NCI-H748 treated with DMSO at 0.1 percent for 48 hours (cell line): Measurements from ENCODE around the gene CHD1L.
"Not testable (repeated sequence)": the region's sequence is repeated elsewhere in the genome, so short reads cannot be mapped to it uniquely, and the experiment has no call there.

Experiments used
- DNase-seq: peaks from one replicate; lab custom pipeline; 2025; lab: John Stamatoyannopoulos, UW

CHD1L gene

GRCh38 chr1:147267711-147268110, 25.2 kb downstream of the CHD1L start:
- DNase-seq = no peak

- DNase-seq = no peak
These were observed 28.2 kb downstream of the CHD1L start for GRCh38 chr1:147270721-147271120.

- DNase-seq = no peak
These were observed 29.6 kb downstream of the CHD1L start for GRCh38 chr1:147272042-147272441.

- DNase-seq = peak; percentile 65
These were observed 31.2 kb downstream of the CHD1L start for GRCh38 chr1:147273409-147274336.

- DNase-seq = no peak
These were observed 39.5 kb downstream of the CHD1L start for GRCh38 chr1:147281950-147282349.

- DNase-seq = no peak
These were observed 40.5 kb downstream of the CHD1L start for GRCh38 chr1:147283011-147283410.

GRCh38 chr1:147287133-147287865, 44.8 kb downstream of the CHD1L start:
- DNase-seq = no peak

GRCh38 chr1:147292012-147292411, 49.5 kb downstream of the CHD1L start:
- DNase-seq = no peak

GRCh38 chr1:147292631-147293251, 50.3 kb downstream of the CHD1L start:
- no peak for DNase-seq

- no peak for DNase-seq
These were observed 55.0 kb downstream of the CHD1L start for GRCh38 chr1:147297438-147297837.

- DNase-seq = not testable (repeated sequence)
These were observed 63.3 kb downstream of the CHD1L start for GRCh38 chr1:147305803-147306202.

- DNase-seq = no peak
These were observed 74.5 kb downstream of the CHD1L start for GRCh38 chr1:147316968-147317367.

GRCh38 chr1:147326933-147327687, 84.6 kb downstream of the CHD1L start:
- not testable (repeated sequence) for DNase-seq

- peak; percentile 72 for DNase-seq
These were observed 91.8 kb downstream of the CHD1L start for GRCh38 chr1:147334292-147334691.

- DNase-seq = no peak
These were observed 93.8 kb downstream of the CHD1L start for GRCh38 chr1:147336291-147336690.

GRCh38 chr1:147337040-147337630, 94.7 kb downstream of the CHD1L start:
- DNase-seq = no peak

- DNase-seq = no peak
These were observed 96.1 kb downstream of the CHD1L start for GRCh38 chr1:147338571-147338970.

GRCh38 chr1:147341246-147341645, 98.8 kb downstream of the CHD1L start:
- DNase-seq = no peak
